ENCODE results near the gene TSPYL6.
A peak's percentile ranks its signal among the peaks of the same experiment; 100 is the strongest.
"Not testable (repeated sequence)": the region's sequence is repeated elsewhere in the genome, so short reads cannot be mapped to it uniquely, and the experiment has no call there.

The TSPYL6 gene

GRCh38 chr2:54256091-54256694 lies at the start of gene TSPYL6:
Gene TSPYL6 (minus strand): TSS chr2:54256229. CDS start chr2:54256151, 78 bp downstream.
- Mint-ChIP-seq H3K27me3 (no peaks in the 10 kb centered on the region), H3K4me3 (no peak within 1 kb of the TSS), H3K27ac (no peak within 1 kb of the TSS)

GRCh38 chr2:54303631-54304030 lies 47.6 kb upstream of the TSPYL6 start:
- Mint-ChIP-seq H3K4me3 (no peak overlapping the region), H3K4me1 (no peaks in the 10 kb centered on the region), H3K27ac (no peak overlapping the region), H3K9me3 (no peaks in the 10 kb centered on the region), H3K27me3 (no peaks in the 10 kb centered on the region), H3K36me3 (peaks cover 11% of the 10 kb centered on the region)
- ATAC-seq = no peak

More at GRCh38 chr2:54256091-54256694, at the start of gene TSPYL6:
- peaks cover 28% of the 10 kb centered on the region for H3K36me3 Mint-ChIP-seq
- no peaks in the 10 kb centered on the region for H3K9me3 Mint-ChIP-seq
- no peak for ATAC-seq
- no peaks in the 10 kb centered on the region for H3K4me1 Mint-ChIP-seq

GRCh38 chr2:54298514-54298913 lies 42.5 kb upstream of the TSPYL6 start:
- no peak overlapping the region for H3K4me3 Mint-ChIP-seq
- no peaks in the 10 kb centered on the region for H3K9me3 Mint-ChIP-seq
- no peak overlapping the region for H3K27ac Mint-ChIP-seq
- no peaks in the 10 kb centered on the region for H3K27me3 Mint-ChIP-seq
- H3K4me1 Mint-ChIP-seq = no peaks in the 10 kb centered on the region
- no peak for ATAC-seq
- H3K36me3 Mint-ChIP-seq = peaks cover 6% of the 10 kb centered on the region

- no peaks in the 10 kb centered on the region for H3K4me1 Mint-ChIP-seq
- no peak overlapping the region for H3K4me3 Mint-ChIP-seq
- no peaks in the 10 kb centered on the region for H3K27me3 Mint-ChIP-seq
- no peaks in the 10 kb centered on the region for H3K36me3 Mint-ChIP-seq
- H3K27ac Mint-ChIP-seq = no peak overlapping the region
- ATAC-seq = no peak
- no peaks in the 10 kb centered on the region for H3K9me3 Mint-ChIP-seq
These were observed 39.9 kb upstream of the TSPYL6 start for GRCh38 chr2:54295911-54296310.

- H3K27me3 Mint-ChIP-seq, H3K9me3 Mint-ChIP-seq, H3K27ac Mint-ChIP-seq, H3K4me3 Mint-ChIP-seq, H3K4me1 Mint-ChIP-seq, H3K36me3 Mint-ChIP-seq, ATAC-seq: not testable (repeated sequence)
These were observed 38.6 kb upstream of the TSPYL6 start for GRCh38 chr2:54294665-54295064.

GRCh38 chr2:54290356-54291025 lies 34.5 kb upstream of the TSPYL6 start:
- H3K4me1 Mint-ChIP-seq = no peaks in the 10 kb centered on the region
- no peak overlapping the region for H3K4me3 Mint-ChIP-seq
- H3K9me3 Mint-ChIP-seq = no peaks in the 10 kb centered on the region
- no peak overlapping the region for H3K27ac Mint-ChIP-seq
- ATAC-seq = no peak
- H3K27me3 Mint-ChIP-seq = no peaks in the 10 kb centered on the region
- peaks cover 11% of the 10 kb centered on the region for H3K36me3 Mint-ChIP-seq

GRCh38 chr2:54289917-54290316 lies 33.9 kb upstream of the TSPYL6 start:
- Mint-ChIP-seq H3K27me3 (no peaks in the 10 kb centered on the region), H3K4me1 (no peaks in the 10 kb centered on the region), H3K27ac (no peak overlapping the region), H3K4me3 (no peak overlapping the region), H3K36me3 (peaks cover 16% of the 10 kb centered on the region), H3K9me3 (no peaks in the 10 kb centered on the region)
- ATAC-seq = no peak

GRCh38 chr2:54287532-54287931 lies 31.5 kb upstream of the TSPYL6 start:
- Mint-ChIP-seq H3K9me3 (no peaks in the 10 kb centered on the region), H3K36me3 (peaks cover 23% of the 10 kb centered on the region), H3K27me3 (no peaks in the 10 kb centered on the region), H3K27ac (no peak overlapping the region), H3K4me1 (peaks cover 2% of the 10 kb centered on the region), H3K4me3 (no peak overlapping the region)
- no peak for ATAC-seq

GRCh38 chr2:54285451-54285850 lies 29.4 kb upstream of the TSPYL6 start:
- peaks cover 6% of the 10 kb centered on the region for H3K4me1 Mint-ChIP-seq
- ATAC-seq = no peak
- no peak overlapping the region for H3K4me3 Mint-ChIP-seq

GRCh38 chr2:54284826-54285225 lies 28.8 kb upstream of the TSPYL6 start:
- H3K27ac Mint-ChIP-seq = no peak overlapping the region
- H3K27me3 Mint-ChIP-seq = no peaks in the 10 kb centered on the region
- peaks cover 6% of the 10 kb centered on the region for H3K4me1 Mint-ChIP-seq
- no peak overlapping the region for H3K4me3 Mint-ChIP-seq
- no peak for ATAC-seq
- H3K36me3 Mint-ChIP-seq = peaks cover 16% of the 10 kb centered on the region
- no peaks in the 10 kb centered on the region for H3K9me3 Mint-ChIP-seq

More at GRCh38 chr2:54285451-54285850, 29.4 kb upstream of the TSPYL6 start:
- Mint-ChIP-seq H3K27me3 (no peaks in the 10 kb centered on the region), H3K27ac (no peak overlapping the region), H3K36me3 (peaks cover 22% of the 10 kb centered on the region), H3K9me3 (no peaks in the 10 kb centered on the region)

- Mint-ChIP-seq H3K4me3 (no peak overlapping the region), H3K27me3 (no peaks in the 10 kb centered on the region), H3K27ac (no peak overlapping the region), H3K9me3 (no peaks in the 10 kb centered on the region), H3K36me3 (peaks cover 3% of the 10 kb centered on the region), H3K4me1 (peaks cover 6% of the 10 kb centered on the region)
- no peak for ATAC-seq
These were observed 23.4 kb upstream of the TSPYL6 start for GRCh38 chr2:54279385-54279784.

- ATAC-seq = no peak
- Mint-ChIP-seq H3K36me3 (no peaks in the 10 kb centered on the region), H3K4me1 (peaks cover 20% of the 10 kb centered on the region), H3K9me3 (no peaks in the 10 kb centered on the region), H3K27ac (no peak overlapping the region), H3K4me3 (no peak overlapping the region), H3K27me3 (no peaks in the 10 kb centered on the region)
These were observed 19.5 kb upstream of the TSPYL6 start for GRCh38 chr2:54275541-54275940.

- Mint-ChIP-seq H3K4me3 (no peak overlapping the region), H3K27ac (no peak overlapping the region), H3K36me3 (no peaks in the 10 kb centered on the region), H3K27me3 (no peaks in the 10 kb centered on the region), H3K9me3 (no peaks in the 10 kb centered on the region), H3K4me1 (peaks cover 20% of the 10 kb centered on the region)
- ATAC-seq = no peak
These were observed 18.8 kb upstream of the TSPYL6 start for GRCh38 chr2:54274781-54275242.

- no peaks in the 10 kb centered on the region for H3K9me3 Mint-ChIP-seq
- ATAC-seq = peak; percentile 96
- no peaks in the 10 kb centered on the region for H3K36me3 Mint-ChIP-seq
- no peak overlapping the region for H3K4me3 Mint-ChIP-seq
- peak overlapping the region; percentile 82 for H3K27ac Mint-ChIP-seq
- peaks cover 20% of the 10 kb centered on the region for H3K4me1 Mint-ChIP-seq
- no peaks in the 10 kb centered on the region for H3K27me3 Mint-ChIP-seq
These were observed 16.0 kb upstream of the TSPYL6 start for GRCh38 chr2:54271843-54272627.

GRCh38 chr2:54271189-54271588 lies 15.2 kb upstream of the TSPYL6 start:
- Mint-ChIP-seq H3K4me3 (no peak overlapping the region), H3K27me3 (no peaks in the 10 kb centered on the region), H3K4me1 (peaks cover 20% of the 10 kb centered on the region), H3K9me3 (no peaks in the 10 kb centered on the region), H3K27ac (peak overlapping the region; percentile 82), H3K36me3 (no peaks in the 10 kb centered on the region)
- peak; percentile 51 for ATAC-seq

Data from stimulated activated memory B cell treated with anti-CD40 and anti-IgM and Interleukin-4, amounts not matched to agents 10 μg/mL and 1 μg/mL and 100 μg/mL, for 72 hours (primary cell).